Stimulated activated CD4-positive, alpha-beta T cell treated with anti-CD3 and anti-CD28 coated beads, Interleukin-4, amount 100 ng/mL, for 24 hours (primary cell): ENCODE data around the gene TNFRSF6B.
"Not testable (repeated sequence)": the region's sequence is repeated elsewhere in the genome, so short reads cannot be mapped to it uniquely, and the experiment has no call there.

Experiments used
- DNase-seq: peaks from one replicate; pipeline ENCODE4 v3.0.0-alpha.2; 2020

The TNFRSF6B gene

GRCh38 chr20:63663332-63664066 lies 33.0 kb upstream of the TNFRSF6B start:
- DNase-seq = no peak

- no peak for DNase-seq
Observed at GRCh38 chr20:63664143-63664851, 32.2 kb upstream of the TNFRSF6B start.

DNA sequence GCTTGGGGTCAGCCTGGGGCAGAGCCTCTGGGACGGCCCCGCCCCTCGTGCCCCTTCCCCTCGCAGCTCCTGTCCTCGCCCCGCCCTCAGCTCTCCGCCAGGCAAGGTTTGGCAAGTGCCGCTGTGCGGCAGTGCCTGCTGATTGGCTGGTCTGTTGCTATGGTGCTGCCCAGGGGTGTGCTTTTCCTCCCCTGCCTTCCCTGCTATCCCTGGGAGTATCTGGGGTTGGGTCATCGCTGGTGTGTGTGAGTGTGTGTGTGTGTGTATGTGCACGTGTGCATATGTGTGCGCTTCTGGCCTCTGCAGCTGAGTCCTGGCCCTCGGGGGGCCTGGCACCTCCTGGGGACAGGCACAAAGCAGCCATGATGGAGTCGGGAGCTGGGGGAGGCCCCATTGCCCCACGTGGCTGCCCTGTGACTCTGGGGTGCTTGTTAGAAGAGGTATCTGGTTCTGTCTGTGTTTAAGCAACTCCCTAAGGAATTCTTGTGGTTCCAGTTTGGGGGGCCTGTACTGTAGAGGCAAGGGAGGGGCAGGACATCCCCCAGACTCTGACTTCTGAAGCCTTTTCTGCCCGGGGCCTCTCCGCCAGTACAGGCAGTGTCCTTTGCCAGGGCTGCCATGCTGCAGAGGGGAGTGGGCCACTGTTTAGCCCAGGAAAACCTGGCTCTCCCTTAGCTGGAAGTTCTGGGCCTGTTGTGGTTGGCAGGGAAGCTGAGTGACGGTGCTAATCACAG lies 31.4 kb upstream of the TNFRSF6B start:
- DNase-seq = no peak

DNA sequence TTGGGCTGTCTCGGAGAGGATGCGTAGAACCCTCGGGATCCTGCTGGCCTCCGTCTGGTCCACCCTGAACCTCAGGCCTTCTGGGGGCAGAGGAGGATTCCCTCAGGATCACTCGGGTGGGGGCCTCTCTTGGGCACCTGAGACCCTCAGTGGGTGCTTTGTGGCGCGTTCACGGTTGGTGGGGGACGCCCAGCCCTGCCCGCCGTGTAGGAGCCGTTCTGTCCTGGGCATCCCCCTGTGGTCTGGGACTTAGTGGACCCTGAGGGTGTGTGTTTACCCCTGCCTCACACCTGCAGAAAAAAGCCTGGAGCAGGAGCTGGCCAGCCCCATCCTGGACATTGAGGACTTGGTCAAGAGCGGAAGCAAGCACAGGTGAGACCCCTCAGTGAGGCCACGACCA lies 30.7 kb upstream of the TNFRSF6B start:
- DNase-seq = no peak

- DNase-seq = no peak
Observed at GRCh38 chr20:63667858-63668257, 28.6 kb upstream of the TNFRSF6B start.

DNA sequence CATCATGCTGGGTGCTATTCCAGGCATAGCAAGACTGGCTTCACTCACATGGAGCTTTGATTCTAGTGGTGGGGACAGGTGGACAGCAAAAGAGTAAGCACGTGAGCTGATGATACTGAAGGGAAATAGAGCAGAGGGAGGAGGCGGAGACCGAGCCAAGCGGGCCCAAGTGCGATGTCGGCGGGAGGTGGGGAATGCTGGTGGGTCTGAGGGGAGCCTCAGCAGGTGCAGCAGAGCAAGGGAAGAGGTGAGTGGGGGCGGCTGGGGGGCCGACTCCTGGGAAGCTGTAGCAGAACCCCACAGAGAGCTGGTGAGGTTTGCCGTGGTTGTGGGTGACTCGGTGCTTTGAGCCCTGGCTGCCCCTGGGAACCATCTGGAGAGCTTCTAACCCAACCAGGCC lies 28.1 kb upstream of the TNFRSF6B start:
- no peak for DNase-seq

- DNase-seq = not testable (repeated sequence)
Observed at GRCh38 chr20:63671695-63672094, 24.8 kb upstream of the TNFRSF6B start.

- no peak for DNase-seq
Observed at GRCh38 chr20:63672666-63673065, 23.8 kb upstream of the TNFRSF6B start.

- no peak for DNase-seq
Observed at GRCh38 chr20:63673951-63674350, 22.5 kb upstream of the TNFRSF6B start.

DNA sequence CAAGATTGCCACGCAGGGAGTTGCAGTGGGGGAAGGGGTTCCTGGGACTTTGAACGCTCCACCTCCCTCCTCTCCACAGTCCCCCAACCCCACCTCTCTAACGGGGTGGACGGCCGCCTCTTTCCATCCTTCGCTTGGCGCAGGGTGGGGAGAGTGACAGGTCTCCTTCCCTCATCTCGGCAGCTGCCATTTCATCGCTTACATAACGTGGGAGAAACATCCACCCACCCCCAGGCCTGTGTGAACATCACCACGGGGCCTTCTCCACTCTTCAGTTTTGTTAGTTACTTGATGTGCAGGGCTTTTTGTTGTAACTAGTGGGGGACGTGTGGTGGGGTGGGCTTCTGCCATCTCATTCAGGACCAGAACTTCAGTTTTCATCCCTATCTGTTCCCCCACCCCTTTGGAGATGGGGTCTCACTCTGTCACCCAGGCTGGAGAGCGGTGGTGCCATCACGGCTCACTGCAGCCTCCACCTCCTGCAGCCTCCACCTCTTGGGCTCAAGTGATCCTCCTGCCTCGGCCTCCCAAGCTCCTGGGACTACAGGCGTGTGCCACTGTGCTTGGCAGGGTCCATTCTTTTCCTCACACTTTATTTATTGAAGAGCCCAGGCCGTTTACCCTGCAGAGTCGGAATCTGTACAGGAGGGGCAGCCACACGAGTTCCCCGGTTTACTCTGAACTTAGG lies 20.6 kb upstream of the TNFRSF6B start:
- DNase-seq = no peak

- DNase-seq = no peak
Observed at GRCh38 chr20:63678071-63678470, 18.4 kb upstream of the TNFRSF6B start.

DNA sequence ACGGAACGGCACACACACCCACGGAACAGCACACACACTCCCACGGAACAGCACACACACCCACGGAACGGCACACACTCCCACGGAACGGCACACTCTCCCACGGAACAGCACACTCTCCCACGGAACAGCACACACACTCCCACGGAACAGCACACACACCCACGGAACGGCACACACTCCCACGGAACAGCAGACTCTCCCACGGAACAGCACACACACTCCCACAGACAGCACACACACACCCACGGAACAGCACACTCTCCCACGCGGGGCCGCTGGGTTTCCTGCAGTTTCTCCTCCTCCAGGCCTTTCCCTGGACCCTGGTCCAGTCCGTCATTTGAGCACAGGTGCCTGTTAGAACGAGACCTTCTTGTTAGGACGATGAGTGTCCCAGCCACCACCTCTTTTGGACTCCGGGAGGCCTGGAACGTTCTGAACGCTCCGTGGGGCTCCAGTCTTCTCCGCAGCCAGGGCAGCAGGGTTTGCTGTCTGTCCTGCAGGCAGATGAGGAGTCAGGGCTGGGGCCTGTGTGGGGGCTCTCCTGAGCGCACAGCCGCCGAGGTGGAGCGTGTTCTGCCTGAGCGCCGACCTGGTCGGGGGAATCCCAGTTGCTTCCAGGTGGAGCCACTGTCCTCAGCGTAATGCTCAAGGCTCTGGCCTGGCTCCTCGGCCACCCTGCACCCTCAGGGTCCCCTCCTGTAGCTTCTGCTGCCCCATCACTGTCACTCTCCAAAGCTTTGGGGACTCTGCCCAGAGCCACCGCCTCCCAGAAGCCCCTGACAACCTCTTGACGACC lies 17.6 kb upstream of the TNFRSF6B start:
- no peak for DNase-seq

GRCh38 chr20:63679799-63680305 lies 16.6 kb upstream of the TNFRSF6B start:
- no peak for DNase-seq

- no peak for DNase-seq
Observed at GRCh38 chr20:63680427-63680826, 16.0 kb upstream of the TNFRSF6B start.

GRCh38 chr20:63680857-63681608 lies 15.4 kb upstream of the TNFRSF6B start:
- no peak for DNase-seq

DNA sequence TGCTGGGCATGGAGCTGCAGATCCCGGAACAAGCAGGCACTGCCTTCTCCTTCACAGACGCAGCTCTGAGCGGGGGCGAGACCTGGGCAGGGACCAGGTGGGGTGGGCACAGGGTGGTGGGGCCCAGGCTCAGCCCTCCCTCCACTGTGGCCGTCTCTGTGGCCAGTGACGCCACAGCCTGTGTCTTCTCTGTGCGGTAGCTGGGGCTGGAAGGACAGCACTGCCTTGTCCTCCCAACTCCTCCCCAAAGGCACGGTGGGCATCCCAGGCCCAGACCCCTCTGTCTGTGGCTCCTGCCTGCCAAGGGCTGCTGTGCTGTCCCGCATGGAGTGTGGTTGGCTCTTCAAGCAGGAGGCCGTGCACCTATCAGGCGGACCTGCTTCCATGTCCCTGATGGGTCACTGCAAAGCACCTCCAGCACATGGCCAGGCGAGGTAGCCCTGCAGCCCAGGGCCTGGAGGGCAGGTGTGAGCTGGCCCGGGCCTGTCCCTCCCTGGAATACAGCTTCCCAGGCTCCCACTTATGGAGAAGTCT lies 14.8 kb upstream of the TNFRSF6B start:
- no peak for DNase-seq

DNA sequence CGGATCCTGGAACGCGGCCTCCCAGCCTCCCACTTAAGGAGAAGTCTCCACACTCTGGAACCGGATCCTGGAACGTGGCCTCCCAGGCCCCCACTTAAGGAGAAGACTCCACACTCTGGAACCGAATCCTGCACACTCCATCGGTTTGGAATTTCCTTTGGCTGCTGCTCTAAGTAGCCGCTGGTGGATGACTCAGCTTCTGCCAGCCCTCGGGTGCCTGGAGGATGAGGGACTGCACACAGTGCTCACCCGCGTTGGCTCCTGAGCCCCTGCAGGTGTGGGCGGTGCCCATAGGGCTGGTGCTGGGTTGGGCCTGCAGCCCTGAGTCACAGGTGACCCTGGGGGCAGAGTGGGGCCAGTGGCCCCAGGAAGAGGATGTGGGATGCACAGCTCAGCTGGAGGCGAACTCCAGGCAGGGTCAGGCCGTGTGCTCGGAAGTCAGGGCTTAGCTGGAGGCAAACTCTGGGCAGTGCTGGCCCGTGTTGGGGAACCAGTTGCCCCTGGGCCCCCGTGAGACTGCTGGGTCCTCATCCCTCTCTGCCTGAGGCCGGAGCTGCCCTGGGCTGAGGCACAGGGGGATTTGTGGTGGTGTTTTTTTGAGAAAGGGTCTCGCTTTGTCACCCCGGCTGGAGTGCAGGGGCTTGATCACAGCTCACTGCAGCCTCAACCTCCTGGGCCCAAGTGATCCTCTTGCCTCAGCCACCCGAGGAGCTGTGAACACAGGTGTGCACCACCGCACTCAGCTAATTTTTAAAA lies 13.9 kb upstream of the TNFRSF6B start:
- DNase-seq = no peak

GRCh38 chr20:63685269-63686026 lies 11.0 kb upstream of the TNFRSF6B start:
- DNase-seq = no peak

DNA sequence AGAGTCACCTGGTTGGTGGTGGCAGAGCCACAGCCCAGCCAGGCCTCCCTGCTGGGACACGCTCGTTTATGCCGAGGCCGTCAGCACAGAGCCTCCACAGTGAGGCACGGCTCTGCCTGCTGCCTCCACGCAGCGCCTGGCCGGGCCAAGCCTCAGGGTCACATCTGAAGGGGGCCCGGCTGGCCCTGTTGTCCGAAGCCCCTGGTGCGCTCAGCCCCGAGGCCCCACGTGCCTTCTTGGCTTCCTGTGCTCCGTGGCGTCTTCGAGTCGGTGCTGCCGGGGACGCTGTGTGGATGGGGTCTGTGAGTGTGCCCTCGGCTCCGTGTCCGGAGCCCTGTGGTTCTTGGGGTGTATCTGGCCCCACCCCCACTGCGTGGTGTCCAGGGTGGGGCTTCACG lies 10.4 kb upstream of the TNFRSF6B start:
- no peak for DNase-seq
